ENCODE results near the gene GPC4.

GRCh38 chrX:133366735-133367134, 48.6 kb downstream of the GPC4 start:
- TF ChIP-seq CTCF (IDR thresholded peaks at IDR 0.05; ENCODE audit: extremely low read depth in 1 of 2, insufficient read depth in 1 of 2, low read depth in 1 of 2, low read length in 2 of 2) (no peak), EZH2 (IDR thresholded peaks at IDR 0.05; ENCODE audit: borderline replicate concordance, low read depth, low read length, severe bottlenecking) (no peak)

All from endothelial cell of umbilical vein (primary cell).